GM12878 (cell line): ENCODE results near the gene MESP2.

Experiments
- CHD2 ChIP-seq: IDR thresholded peaks from 2 replicates; pipeline ENCODE4 v1.6.1; 2011; ENCODE audit warnings: low read depth, low read length, improper control_type of control experiment, borderline replicate concordance
- CTCF ChIP-seq, 3 experiments: IDR thresholded peaks in 2 of 3; conservative IDR thresholded peaks in 1 of 3; 2 replicates each; pipeline ENCODE4 v1.5.1; 2011; ENCODE audit warnings: low read depth in 3 of 3, low read length in 3 of 3, mild to moderate bottlenecking in 3 of 3, control low read depth in 2 of 3, moderate library complexity in 2 of 3, inconsistent platforms in 1 of 3, mixed read lengths in 1 of 3; ENCODE audit not compliant: control insufficient read depth in 2 of 3, insufficient read depth in 1 of 3; ENCODE audit errors: extremely low read depth in 1 of 3

DNA sequence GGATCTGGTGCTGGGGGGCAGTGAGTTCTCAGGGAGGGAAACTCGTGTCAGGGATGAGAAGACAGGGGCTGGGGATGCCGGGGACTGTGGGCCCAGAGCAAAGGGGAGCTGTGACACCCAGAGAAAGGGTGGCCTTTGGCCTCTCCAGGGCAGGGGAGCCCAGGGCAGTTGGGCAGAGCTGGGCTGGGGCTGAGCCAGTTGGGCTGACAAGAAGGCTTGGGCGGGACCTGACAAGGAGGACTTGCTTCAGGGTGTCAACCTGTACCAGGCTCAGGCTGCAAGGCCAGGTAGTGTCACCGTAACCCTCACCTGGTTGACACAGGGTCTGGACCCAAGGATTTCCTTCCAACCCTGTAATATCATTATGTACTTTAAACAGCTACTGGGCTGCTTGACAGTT is 51.7 kb downstream of the MESP2 start:
- no peak for TF ChIP-seq CTCF (IDR thresholded peaks at IDR 0.05 in 2 of 3, conservative IDR thresholded peaks at IDR 0.05 in 1 of 3; ENCODE audit: control insufficient read depth in 2 of 3, extremely low read depth in 1 of 3, insufficient read depth in 1 of 3, low read depth in 3 of 3, low read length in 3 of 3)
- TF ChIP-seq CHD2 = no peak
